Sigmoid colon (tissue), 7 donors: Measurements from ENCODE around the gene RBM18. TPM values are rescaled to one million over a fixed set of nuclear protein-coding genes. Genes with fewer than 3 reads are reported as not detected.

Source experiments
- DNase-seq: peaks from one replicate; pipeline ENCODE4 v3.0.0-alpha.2; 2019
- H3K27ac ChIP-seq, 4 donors: fragments of 200-600 bp; sonication (generic); one replicate each; pipeline ENCODE4 v1.5.1; 2016 to 2019; ENCODE audit warnings: mild to moderate bottlenecking in 1 of 4
- H3K27me3 ChIP-seq, 3 donors: fragments of 200-600 bp; sonication (generic); one replicate each; pipeline ENCODE4 v1.5.1; 2019; ENCODE audit warnings: mild to moderate bottlenecking in 1 of 3
- H3K36me3 ChIP-seq, 4 donors: fragments of 200-600 bp; sonication (generic); one replicate each; pipeline ENCODE4 v1.5.1; 2016 to 2019
- H3K4me1 ChIP-seq, 4 donors: fragments of 200-600 bp; sonication (generic); one replicate each; pipeline ENCODE4 v1.5.1; 2017 to 2019
- H3K4me3 ChIP-seq, 4 donors: fragments of 200-600 bp; sonication (generic); one replicate each; pipeline ENCODE4 v1.5.1; 2017 to 2019; ENCODE audit warnings: mild to moderate bottlenecking in 2 of 4, moderate library complexity in 1 of 4
- H3K9me3 ChIP-seq, 4 donors: fragments of 200-600 bp in 3 of 4; sonication (generic) in 3 of 4; one replicate each; pipeline versions ENCODE4 v1.5.1 to v1.6.1; 2013 to 2019
- CTCF ChIP-seq, 4 experiments: fragments of 450-650 bp in 3 of 4; fragments of 200-600 bp in 1 of 4; IDR thresholded peaks; one replicate each; pipeline ENCODE4 v1.5.1; 2016 to 2019; ENCODE audit warnings: antibody characterized with exemption in 4 of 4, mild to moderate bottlenecking in 3 of 4, moderate library complexity in 2 of 4
- EP300 ChIP-seq, 4 donors: sonication (generic); formaldehyde crosslinking; IDR thresholded peaks; one replicate each; pipeline ENCODE4 v1.6.1; 2017; ENCODE audit warnings: antibody characterized with exemption in 4 of 4
- POLR2A ChIP-seq, 2 donors: fragments of 450-650 bp; IDR thresholded peaks; one replicate each; pipeline ENCODE4 v1.6.1; 2016; ENCODE audit warnings: antibody characterized with exemption in 2 of 2, mild to moderate bottlenecking in 2 of 2, moderate library complexity in 2 of 2
- POLR2AphosphoS5 ChIP-seq, 4 donors: sonication (generic); formaldehyde crosslinking; IDR thresholded peaks; one replicate each; pipeline ENCODE4 v1.6.1; 2017; ENCODE audit warnings: antibody characterized with exemption in 4 of 4
- WGBS, 2 donors: extraction: QIAGEN DNeasy Blood & Tissue Kit; methylation state at CpG; one replicate each; pipeline ENCODE4 v1.1.7; 2013; 5-methylcytosine and 5-hydroxymethylcytosine counted together
- intact Hi-C: fragments of 100-400 bp; cut with DNase I; formaldehyde crosslinking; loops from one replicate; pipeline ENCODE4 v1.15.1; 2023
- polyA plus RNA-seq, 3 donors: library from polyadenylated mRNA; stranded (reverse); fragments of 200-250 nt; gene quantifications; one replicate each; pipeline ENCODE4 v1.2.3, GENCODE V29; 2013
- total RNA-seq, 4 donors: library from RNA; depleted of rRNA; stranded (reverse); fragments of >200 nt; gene quantifications; one replicate each; pipeline ENCODE4 v1.1.0, GENCODE V29; 2016
- donor health status: healthy with polysubstance abuse.
- donor health status: Bipolar disorder and iron deficiency.
- donor health status: healthy.

The RBM18 gene
- total and polyA plus RNA-seq, 7 donors = 8.2 to 16.8 (median 11.9) TPM

DNA sequence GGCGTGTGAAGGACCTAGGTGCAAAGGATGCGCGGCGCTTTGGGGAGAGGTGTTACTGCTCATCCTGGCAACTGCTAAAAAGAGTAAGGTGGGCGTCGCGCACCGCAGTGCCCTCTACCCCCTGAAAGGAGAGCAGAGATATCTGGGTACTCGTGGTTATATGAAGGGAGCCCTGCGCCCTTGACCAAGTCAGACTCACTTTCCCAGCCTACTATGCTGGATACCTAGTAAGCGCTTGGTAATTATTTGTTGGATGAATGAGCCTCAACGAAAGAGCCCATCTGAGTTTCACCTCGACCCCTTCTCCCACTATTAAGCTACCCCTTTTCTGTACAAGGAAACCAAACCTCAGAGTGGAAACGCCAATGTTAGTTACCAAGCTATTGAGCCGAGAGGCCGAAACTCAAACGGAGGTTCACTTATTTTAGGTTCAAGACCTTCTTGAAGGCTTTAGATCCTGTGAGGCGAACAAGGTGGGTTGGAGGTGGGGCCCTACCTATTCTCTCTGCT lies 43.9 kb downstream of the RBM18 start:
- DNase-seq = no peak
- Histone ChIP-seq H3K4me3 (no peak overlapping the region), H3K4me1 (peaks cover 0 to 34% (median 26%) of the 10 kb centered on the region in 4 donors), H3K9me3 (no peaks in the 10 kb centered on the region), H3K36me3 (no peaks in the 10 kb centered on the region), H3K27me3 (peaks cover 67 to 100% (median 92%) of the 10 kb centered on the region in 3 donors), H3K27ac (no peak overlapping the region)
- intact Hi-C loops = no loop called here
- TF ChIP-seq POLR2AphosphoS5 (IDR thresholded peaks at IDR 0.05) (no peak), CTCF (IDR thresholded peaks at IDR 0.05) (no peak), EP300 (IDR thresholded peaks at IDR 0.05) (no peak), POLR2A (IDR thresholded peaks at IDR 0.05) (no peak)
- WGBS, 2 donors = 23 to 33% methylated on average over 18 of the region's 18 CpGs

DNA sequence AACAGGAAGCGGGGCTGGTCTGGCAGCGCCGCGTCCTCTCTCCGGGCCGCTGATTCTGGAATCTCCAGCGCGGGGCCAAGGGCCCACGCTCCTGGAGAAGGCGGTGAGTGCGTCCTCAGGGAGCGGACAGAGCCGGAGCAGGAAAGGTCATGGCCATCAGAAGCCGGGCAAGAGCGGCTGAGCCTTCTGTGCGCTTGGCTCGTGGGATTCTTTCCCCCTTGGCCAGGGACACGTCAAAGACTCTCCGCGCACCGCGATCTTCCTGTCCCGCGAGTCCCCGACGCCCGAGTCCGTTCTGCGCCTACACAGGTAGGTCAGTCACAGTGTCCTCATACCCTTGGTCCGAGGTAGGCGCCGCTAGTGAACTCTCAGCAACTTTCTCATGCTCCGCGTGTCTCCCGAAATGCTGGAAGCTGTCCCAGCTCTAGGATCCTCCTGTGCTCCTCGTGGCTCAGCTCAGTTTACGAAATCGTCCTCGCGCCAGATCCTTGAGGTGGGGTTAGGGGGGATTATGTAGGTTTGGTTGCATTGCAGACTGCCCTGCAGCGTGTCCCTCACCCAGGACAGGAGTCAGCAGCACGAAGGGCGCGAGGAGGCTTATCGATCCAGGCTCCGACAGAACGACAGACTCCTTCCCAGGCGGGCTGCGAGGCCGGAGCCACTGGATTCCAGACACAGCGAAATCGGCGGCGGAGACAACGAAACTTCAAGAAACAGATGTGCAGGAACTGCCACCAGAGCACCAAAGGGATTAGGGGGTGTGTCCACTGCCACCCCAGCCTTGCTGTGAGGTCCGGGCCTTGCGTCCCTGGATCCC lies 44.6 kb downstream of the RBM18 start:
- no peak for DNase-seq
- Histone ChIP-seq H3K4me1 (peaks cover 0 to 29% (median 22%) of the 10 kb centered on the region in 4 donors), H3K27ac (no peak overlapping the region), H3K36me3 (no peaks in the 10 kb centered on the region), H3K9me3 (no peaks in the 10 kb centered on the region), H3K27me3 (peaks cover 60 to 100% (median 90%) of the 10 kb centered on the region in 3 donors), H3K4me3 (peak overlapping the region in 3 of 4 donors; percentile 11 to 16 (median 11))
- no peak for TF ChIP-seq POLR2A (IDR thresholded peaks at IDR 0.05)
- TF ChIP-seq POLR2AphosphoS5 (IDR thresholded peaks at IDR 0.05) = peak in 3 of 4 donors; percentile 56 to 76 (median 71)
- 9 to 19% methylated on average over 57 of the region's 57 CpGs for WGBS, 2 donors
- intact Hi-C loops = no loop called here

- no peak for DNase-seq
- TF ChIP-seq POLR2AphosphoS5 (IDR thresholded peaks at IDR 0.05) (peak in 1 of 4 donors; percentile 24), POLR2A (IDR thresholded peaks at IDR 0.05) (no peak), EP300 (IDR thresholded peaks at IDR 0.05) (no peak), CTCF (IDR thresholded peaks at IDR 0.05) (no peak)
- Histone ChIP-seq H3K4me1 (peaks cover 0 to 34% (median 26%) of the 10 kb centered on the region in 4 donors), H3K27ac (no peak overlapping the region), H3K9me3 (no peaks in the 10 kb centered on the region), H3K36me3 (no peaks in the 10 kb centered on the region), H3K27me3 (peaks cover 62 to 100% (median 88%) of the 10 kb centered on the region in 3 donors), H3K4me3 (peak overlapping the region in 3 of 4 donors; percentile 11 to 16 (median 11))
- intact Hi-C loops = no loop called here
- 3% methylated on average over 59 of the region's 59 CpGs for WGBS, 2 donors
These were observed 45.4 kb downstream of the RBM18 start for GRCh38 chr9:122218935-122219855.

DNA sequence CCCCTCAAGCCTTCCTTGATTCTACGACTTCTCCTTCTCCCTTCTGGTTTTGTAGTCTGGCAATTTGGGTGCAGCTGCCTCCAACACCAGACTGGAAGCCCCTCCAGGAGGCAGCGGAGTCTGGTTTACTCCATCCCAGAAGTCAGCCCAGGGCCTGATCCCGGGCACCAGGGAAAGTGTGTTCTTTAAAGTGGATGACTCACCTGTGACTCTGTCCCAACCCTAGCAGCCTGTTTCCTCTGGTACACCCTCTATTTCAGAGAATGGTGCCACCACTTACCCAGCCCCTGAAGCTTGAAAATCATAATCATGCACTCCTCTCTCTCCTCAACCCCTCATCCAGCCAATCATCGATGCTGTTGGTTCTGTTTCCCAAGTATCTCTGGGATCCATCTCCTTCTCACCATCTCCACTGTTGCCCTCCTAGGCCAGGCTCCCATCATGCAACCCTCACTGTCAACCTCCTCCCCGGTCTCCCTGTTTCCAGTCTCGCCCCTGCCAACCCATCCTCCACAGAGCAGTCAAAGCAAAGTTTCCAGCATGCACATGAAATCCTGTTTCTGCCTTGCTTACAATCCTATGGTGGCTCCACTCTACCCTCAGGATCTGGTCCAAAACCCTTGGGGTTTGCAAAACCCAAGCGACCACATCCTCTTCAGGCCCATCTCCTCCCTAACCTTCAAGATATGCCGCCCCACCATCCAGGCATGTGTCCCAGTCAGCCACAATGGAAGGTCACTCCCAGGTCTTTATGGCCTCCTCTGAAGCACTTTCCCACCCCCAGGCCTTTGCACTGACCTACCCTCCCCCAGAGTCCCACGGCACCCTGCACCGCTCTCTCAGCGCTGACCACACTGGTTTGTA lies 46.3 kb downstream of the RBM18 start:
- H3K4me3 ChIP-seq = no peak overlapping the region
- TF ChIP-seq POLR2AphosphoS5 (IDR thresholded peaks at IDR 0.05) (no peak), EP300 (IDR thresholded peaks at IDR 0.05) (no peak), CTCF (IDR thresholded peaks at IDR 0.05) (no peak)

More for the DNA sequence above, 46.3 kb downstream of the RBM18 start:
- no peak for DNase-seq
- Histone ChIP-seq H3K36me3 (no peaks in the 10 kb centered on the region), H3K27ac (no peak overlapping the region), H3K27me3 (peaks cover 70 to 100% (median 89%) of the 10 kb centered on the region in 3 donors), H3K9me3 (no peaks in the 10 kb centered on the region), H3K4me1 (peaks cover 0 to 43% (median 35%) of the 10 kb centered on the region in 4 donors)
- intact Hi-C loops = no loop called here
- WGBS, 2 donors = 42 to 47% methylated on average over 11 of the region's 11 CpGs
